DOHH2 (cell line): Measurements from ENCODE around the gene MRPL40.

ENCODE experiments used
- CTCF ChIP-seq: fragments of 200-600 bp; sonication (generic); IDR thresholded peaks from one replicate; pipeline ENCODE4 v1.5.1; 2014; ENCODE audit warnings: antibody characterized with exemption, mild to moderate bottlenecking, low read depth, low read length; ENCODE audit not compliant: poor library complexity, severe bottlenecking
- EZH2phosphoT487 ChIP-seq: fragments of 200-600 bp; sonication (generic); IDR thresholded peaks from 2 replicates; pipeline ENCODE4 v1.6.1; 2017; ENCODE audit warnings: borderline replicate concordance, mild to moderate bottlenecking, antibody characterized with exemption, low read length, moderate library complexity, mixed read lengths

GRCh38 chr22:19483481-19484244 lies 51.3 kb downstream of the MRPL40 start:
- no peak for TF ChIP-seq CTCF
- TF ChIP-seq EZH2phosphoT487: no peak
